Measurements from ENCODE around the gene FKBP11. TPM values are rescaled to one million over a fixed set of nuclear protein-coding genes. Genes with fewer than 3 reads are reported as not detected.

Gene FKBP11
- total RNA-seq, 1 donor from 2014 or later: 12.4 TPM

- H3K4me3 ChIP-seq (ENCODE audit: low read depth, low read length): no peak overlapping the region
- FAIRE-seq: no peak
- TF ChIP-seq CTCF (IDR thresholded peaks at IDR 0.05; ENCODE audit: insufficient read depth, low read length, severe bottlenecking): no peak
- no peak for DNase-seq (ENCODE audit: low read depth)
- peaks cover 13% of the 10 kb centered on the region for H3K36me3 ChIP-seq (ENCODE audit: control insufficient read depth, insufficient read depth, low read length)
- H3K27me3 ChIP-seq (ENCODE audit: control insufficient read depth, insufficient read depth, low read length): no peaks in the 10 kb centered on the region
Observed at GRCh38 chr12:48930475-48930874, 5.2 kb upstream of the FKBP11 start.

- Histone ChIP-seq H3K4me3 (ENCODE audit: low read depth, low read length) (no peak overlapping the region), H3K36me3 (ENCODE audit: control insufficient read depth, insufficient read depth, low read length) (peaks cover 13% of the 10 kb centered on the region), H3K27me3 (ENCODE audit: control insufficient read depth, insufficient read depth, low read length) (no peaks in the 10 kb centered on the region)
- DNase-seq (ENCODE audit: low read depth): no peak
- FAIRE-seq: no peak
- TF ChIP-seq CTCF (IDR thresholded peaks at IDR 0.05; ENCODE audit: insufficient read depth, low read length, severe bottlenecking): no peak
Observed at GRCh38 chr12:48929551-48929950, 4.3 kb upstream of the FKBP11 start.

- Histone ChIP-seq H3K36me3 (ENCODE audit: control insufficient read depth, insufficient read depth, low read length) (peaks cover 13% of the 10 kb centered on the region), H3K27me3 (ENCODE audit: control insufficient read depth, insufficient read depth, low read length) (no peaks in the 10 kb centered on the region), H3K4me3 (ENCODE audit: low read depth, low read length) (no peak overlapping the region)
- TF ChIP-seq CTCF (IDR thresholded peaks at IDR 0.05; ENCODE audit: insufficient read depth, low read length, severe bottlenecking): no peak
- no peak for FAIRE-seq
- no peak for DNase-seq (ENCODE audit: low read depth)
Observed at GRCh38 chr12:48927261-48927660, 2.0 kb upstream of the FKBP11 start.

GRCh38 chr12:48924617-48925303 is 532 bp downstream of the FKBP11 start:
- Histone ChIP-seq H3K27me3 (ENCODE audit: control insufficient read depth, insufficient read depth, low read length) (no peaks in the 10 kb centered on the region), H3K36me3 (ENCODE audit: control insufficient read depth, insufficient read depth, low read length) (peaks cover 7% of the 10 kb centered on the region), H3K4me3 (ENCODE audit: low read depth, low read length) (peak overlapping the region; percentile 58)
- FAIRE-seq (no peak), DNase-seq (ENCODE audit: low read depth) (peak; percentile 54)
- peak; percentile 70 for TF ChIP-seq CTCF (IDR thresholded peaks at IDR 0.05; ENCODE audit: insufficient read depth, low read length, severe bottlenecking)

GRCh38 chr12:48923117-48923516 is 2.2 kb downstream of the FKBP11 start:
- no peak overlapping the region for H3K4me3 ChIP-seq (ENCODE audit: low read depth, low read length)
- no peak for TF ChIP-seq CTCF (IDR thresholded peaks at IDR 0.05; ENCODE audit: insufficient read depth, low read length, severe bottlenecking)
- DNase-seq (ENCODE audit: low read depth) (no peak), FAIRE-seq (no peak)
- H3K36me3 ChIP-seq (ENCODE audit: control insufficient read depth, insufficient read depth, low read length): peaks cover 3% of the 10 kb centered on the region
- no peaks in the 10 kb centered on the region for H3K27me3 ChIP-seq (ENCODE audit: control insufficient read depth, insufficient read depth, low read length)
